ENCODE data around the gene CIBAR2.

CIBAR2 gene

GRCh38 chr16:85090873-85091521 lies 21.3 kb downstream of the CIBAR2 start:
- TF ChIP-seq ZNF335 (tag by site-specific recombination; conservative IDR thresholded peaks at IDR 0.05) (no peak), ZNF623 (tag by site-specific recombination; IDR thresholded peaks at IDR 0.05) (no peak), ZNF777 (tag by site-specific recombination; IDR thresholded peaks at IDR 0.05; ENCODE audit: borderline replicate concordance) (no peak), KLF9 (tag by site-specific recombination; IDR thresholded peaks at IDR 0.05; ENCODE audit: low read depth) (no peak)
- no peak overlapping the region for H3K4me3 ChIP-seq (ENCODE audit: low read depth, low read length)
- POLR2A ChIA-PET, result interaction anchor here (0.9 kb wide), 1 partner anchor 96 kb away, joined by 3 read pairs; no protein-coding TSS in a partner anchor
- peaks cover 0 to 7% of the 10 kb centered on the region in 2 experiments; a peak in 1 of 3 replicates for H3K36me3 ChIP-seq (ENCODE audit: control insufficient read depth in 2 of 2, insufficient read depth in 1 of 2, low read length in 2 of 2)
- no peaks in the 10 kb centered on the region for H3K9me3 ChIP-seq (ENCODE audit: control insufficient read depth, insufficient read depth, low read depth, low read length)
- CTCF ChIA-PET, result interaction anchor here (0.6 to 0.9 kb wide), 2 partner anchors 207 to 338 kb away, joined by 3 to 8 read pairs; no protein-coding TSS in a partner anchor
- H3K27ac ChIP-seq (ENCODE audit: extremely low read depth, low read depth, low read length), result no peak overlapping the region
- peaks cover 2% of the 10 kb centered on the region; the same call in 1 of the 2 replicates for H3K4me1 ChIP-seq (ENCODE audit: control insufficient read depth, insufficient read depth, low read length)

GRCh38 chr16:85090181-85090580 lies 22.1 kb downstream of the CIBAR2 start:
- Histone ChIP-seq H3K9me3 (ENCODE audit: control insufficient read depth, insufficient read depth, low read depth, low read length) (no peaks in the 10 kb centered on the region), H3K4me1 (ENCODE audit: control insufficient read depth, insufficient read depth, low read length) (peaks cover 2% of the 10 kb centered on the region; the same call in 1 of the 2 replicates), H3K4me3 (ENCODE audit: low read depth, low read length) (no peak overlapping the region), H3K36me3 (ENCODE audit: control insufficient read depth in 2 of 2, insufficient read depth in 1 of 2, low read length in 2 of 2) (peaks cover 0 to 7% of the 10 kb centered on the region in 2 experiments; a peak in 1 of 3 replicates), H3K27ac (ENCODE audit: extremely low read depth, low read depth, low read length) (no peak overlapping the region)
- ChIA-PET CTCF (interaction anchor here (0.9 kb wide), 1 partner anchor 207 kb away, joined by 8 read pairs; no protein-coding TSS in a partner anchor), POLR2A (no interaction called here)
- TF ChIP-seq PRDM10 (tag by site-specific recombination; IDR thresholded peaks at IDR 0.05) (no peak), SP2 (tag by site-specific recombination; IDR thresholded peaks at IDR 0.05) (no peak), ZNF621 (tag by site-specific recombination; IDR thresholded peaks at IDR 0.05) (no peak), AEBP2 (tag by site-specific recombination; IDR thresholded peaks at IDR 0.05; ENCODE audit: borderline replicate concordance) (no peak), OSR2 (tag by site-specific recombination; IDR thresholded peaks at IDR 0.05) (no peak), ZNF571 (tag by site-specific recombination; IDR thresholded peaks at IDR 0.05) (no peak), ZBTB1 (tag by site-specific recombination; IDR thresholded peaks at IDR 0.05) (no peak)

GRCh38 chr16:85089525-85089924 lies 22.7 kb downstream of the CIBAR2 start:
- CTCF ChIA-PET, result no interaction called here
- POLR2A ChIA-PET, result no interaction called here
- H3K4me1 ChIP-seq (ENCODE audit: control insufficient read depth, insufficient read depth, low read length), result peaks cover 2% of the 10 kb centered on the region; the same call in 1 of the 2 replicates
- H3K9me3 ChIP-seq (ENCODE audit: control insufficient read depth, insufficient read depth, low read depth, low read length), result no peaks in the 10 kb centered on the region
- H3K36me3 ChIP-seq (ENCODE audit: control insufficient read depth in 2 of 2, insufficient read depth in 1 of 2, low read length in 2 of 2), result peaks cover 0 to 7% of the 10 kb centered on the region in 2 experiments; a peak in 1 of 3 replicates
- H3K27ac ChIP-seq (ENCODE audit: extremely low read depth, low read depth, low read length), result no peak overlapping the region
- no peak overlapping the region for H3K4me3 ChIP-seq (ENCODE audit: low read depth, low read length)
- TF ChIP-seq ZBTB20 (tag by site-specific recombination; IDR thresholded peaks at IDR 0.05) (no peak), ZNF560 (tag by site-specific recombination; IDR thresholded peaks at IDR 0.05; ENCODE audit: borderline replicate concordance) (no peak), ZNF148 (tag by site-specific recombination; IDR thresholded peaks at IDR 0.05; ENCODE audit: borderline replicate concordance) (no peak), ZNF664 (tag by site-specific recombination; IDR thresholded peaks at IDR 0.05) (no peak), ZBTB44 (tag by site-specific recombination; IDR thresholded peaks at IDR 0.05) (no peak), ZNF311 (tag by site-specific recombination; IDR thresholded peaks at IDR 0.05; ENCODE audit: borderline replicate concordance) (no peak), ZNF280D (tag by site-specific recombination; IDR thresholded peaks at IDR 0.05) (no peak)
